ENCODE results near the gene MTMR11.

DNA sequence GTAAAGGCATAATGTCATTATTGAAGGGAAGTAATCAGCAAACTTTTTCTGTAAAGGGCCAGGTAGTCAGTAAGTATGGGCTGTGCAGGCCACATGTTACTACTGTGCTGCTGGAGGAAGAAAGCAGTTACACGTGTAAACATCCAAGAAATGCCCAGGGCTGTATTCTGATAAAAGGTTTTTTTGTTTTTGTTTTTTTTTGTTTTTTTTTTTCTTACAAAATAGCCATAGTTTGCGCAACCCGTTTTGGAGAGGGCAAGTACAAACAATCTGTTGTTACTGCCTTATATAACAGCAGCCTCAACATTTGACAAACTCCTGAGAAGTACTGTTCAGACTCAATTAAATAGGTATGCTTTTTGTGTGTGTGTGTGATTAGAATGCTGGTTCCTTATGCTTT lies 26.7 kb upstream of the MTMR11 start:
- TF ChIP-seq ZNF10 (CRISPR knock-in tag; IDR thresholded peaks at IDR 0.05; ENCODE audit: borderline replicate concordance, low read depth) (no peak), JUN (CRISPR knock-in tag; IDR thresholded peaks at IDR 0.05) (no peak), MAF1 (CRISPR knock-in tag; IDR thresholded peaks at IDR 0.05; ENCODE audit: borderline replicate concordance) (no peak), ZNF510 (CRISPR knock-in tag; IDR thresholded peaks at IDR 0.05; ENCODE audit: low read depth) (no peak), CREB1 (IDR thresholded peaks at IDR 0.05) (no peak), CREB1 (CRISPR knock-in tag; IDR thresholded peaks at IDR 0.05) (no peak), ATF2 (CRISPR knock-in tag; IDR thresholded peaks at IDR 0.05) (no peak), JUNB (CRISPR knock-in tag; IDR thresholded peaks at IDR 0.05; ENCODE audit: borderline replicate concordance) (no peak), ZNF644 (CRISPR knock-in tag; IDR thresholded peaks at IDR 0.05; ENCODE audit: low read depth) (no peak), HNRNPK (IDR thresholded peaks at IDR 0.05; ENCODE audit: low read depth, low read length, poor library complexity, severe bottlenecking) (no peak), CTCF (CRISPR knock-in tag; IDR thresholded peaks at IDR 0.05) (no peak), ZNF639 (CRISPR knock-in tag; conservative IDR thresholded peaks at IDR 0.05) (no peak), MYC (CRISPR knock-in tag; IDR thresholded peaks at IDR 0.05; ENCODE audit: borderline replicate concordance) (no peak), ZNF547 (CRISPR knock-in tag; IDR thresholded peaks at IDR 0.05) (no peak)
- TF ChIP-seq, protein P1, sequence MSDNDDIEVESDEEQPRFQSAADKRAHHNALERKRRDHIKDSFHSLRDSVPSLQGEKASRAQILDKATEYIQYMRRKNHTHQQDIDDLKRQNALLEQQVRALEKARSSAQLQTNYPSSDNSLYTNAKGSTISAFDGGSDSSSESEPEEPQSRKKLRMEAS (IDR thresholded peaks at IDR 0.05) = no peak
